K562 (cell line): Measurements from ENCODE around the gene GIPR. TPM values are rescaled to one million over a fixed set of nuclear protein-coding genes. Genes with fewer than 3 reads are reported as not detected.

Experiments used
- ATAC-seq: fragments of 200-7000 bp; cut with Tn5 transposase; 3 replicates; pipeline ENCODE4 v1.9.1; 2020; ENCODE audit warnings: moderate library complexity
- BruUV-seq: library from RNA; stranded (reverse); fragments of 400-500 nt; replicated peaks from 2 replicates; lab custom pipeline; 2021; lab: Mats Ljungman, UMichigan
- CTCF ChIA-PET: fragments of 300-600 bp; formaldehyde crosslinking; extraction: SDS; loops from one replicate; lab custom pipeline; 2021; ENCODE audit warnings: low intra/inter-chr PET ratio; lab: Yijun Ruan, JAX
- POLR2A ChIA-PET: fragments of 300-600, 350-650 bp; sonication (Branson Sonifier 250); formaldehyde crosslinking; extraction: SDS; loops from one replicate; lab custom pipeline; 2021; ENCODE audit warnings: antibody characterized with exemption, inconsistent platforms; lab: Yijun Ruan, JAX
- DNase-seq, 4 experiments: peaks; one replicate each; pipeline versions ENCODE4 v3.0.0 to v3.0.0-alpha.2; 2011 to 2018; ENCODE audit warnings: low spot score in 3 of 4, mixed read lengths in 3 of 4; ENCODE audit errors: extremely low read depth in 1 of 4
- FAIRE-seq: peaks from 2 replicates; lab custom pipeline; 2011; peaks lifted over from hg19 to GRCh38; lab: Jason Lieb, UNC
- H2AFZ ChIP-seq: 2 replicates; pipeline ENCODE4 v1.6.0; 2011; ENCODE audit warnings: low read depth, low read length, control low read depth, inconsistent platforms
- H3K27ac ChIP-seq: fragments of 200-600 bp; 3 replicates; pipeline ENCODE4 v1.8.0; 2011; ENCODE audit warnings: low read depth, mild to moderate bottlenecking, control low read depth, inconsistent platforms, low read length, moderate library complexity, mixed read lengths; ENCODE audit errors: extremely low read depth
- H3K27me3 ChIP-seq, 2 experiments: fragments of 300-600 bp in 1 of 2; 2 replicates in 1 of 2; 3 replicates in 1 of 2; pipeline versions ENCODE4 v1.6.0 to v1.8.0; 2011; ENCODE audit warnings: inconsistent platforms in 2 of 2, low read length in 2 of 2, mild to moderate bottlenecking in 1 of 2, mixed read lengths in 1 of 2, moderate library complexity in 1 of 2; ENCODE audit not compliant: control insufficient read depth in 2 of 2, insufficient read depth in 2 of 2
- H3K36me3 ChIP-seq: fragments of 300-600 bp; 3 replicates; pipeline ENCODE4 v1.8.0; 2011; ENCODE audit warnings: mild to moderate bottlenecking, low read length, inconsistent platforms; ENCODE audit not compliant: control insufficient read depth, insufficient read depth
- H3K4me1 ChIP-seq, 2 experiments: fragments of 200-600 bp in 1 of 2; replicated peaks in 1 of 2; 2 replicates in 1 of 2; 3 replicates in 1 of 2; pipeline versions ENCODE4 v1.5.1 to v1.8.0; 2011; ENCODE audit warnings: inconsistent platforms in 2 of 2, low read length in 2 of 2, mild to moderate bottlenecking in 1 of 2, mixed read lengths in 1 of 2, moderate library complexity in 1 of 2; ENCODE audit not compliant: control insufficient read depth in 2 of 2, insufficient read depth in 2 of 2
- H3K4me2 ChIP-seq: 2 replicates; pipeline ENCODE4 v1.6.1; 2011; ENCODE audit warnings: low read length, control low read depth, inconsistent platforms, mixed read lengths; ENCODE audit not compliant: insufficient read depth
- H3K4me3 ChIP-seq: fragments of 200-600 bp; sonication (generic), shearing (Covaris generic); 2 replicates; pipeline ENCODE4 v1.5.1; 2016; ENCODE audit warnings: control low read depth, inconsistent platforms
- H3K79me2 ChIP-seq: fragments of 200-600 bp; 3 replicates; pipeline ENCODE4 v1.8.0; 2011; ENCODE audit warnings: low read length, inconsistent platforms; ENCODE audit not compliant: control insufficient read depth, insufficient read depth
- H3K9ac ChIP-seq, 2 experiments: 2 replicates each; pipeline versions ENCODE4 v1.6.0 to v1.6.1; 2011; ENCODE audit warnings: low read depth in 2 of 2, low read length in 2 of 2, control low read depth in 1 of 2, inconsistent platforms in 1 of 2, mild to moderate bottlenecking in 1 of 2, mixed read lengths in 1 of 2; ENCODE audit not compliant: insufficient read depth in 1 of 2
- H3K9me1 ChIP-seq: one replicate; pipeline ENCODE4 v1.6.0; 2011; ENCODE audit warnings: inconsistent platforms, mild to moderate bottlenecking, low read length, moderate library complexity; ENCODE audit not compliant: control insufficient read depth, insufficient read depth
- H3K9me3 ChIP-seq: replicated peaks from 2 replicates; pipeline ENCODE4 v1.5.1; 2011; ENCODE audit warnings: low read depth, low read length, inconsistent platforms; ENCODE audit not compliant: control insufficient read depth, insufficient read depth
- H4K20me1 ChIP-seq: replicated peaks from 2 replicates; pipeline ENCODE4 v1.6.1; 2011; ENCODE audit warnings: low read length, inconsistent platforms, mixed read lengths; ENCODE audit not compliant: control insufficient read depth, insufficient read depth
- ATF1 ChIP-seq, 2 experiments: fragments of 450-650 bp in 1 of 2; IDR thresholded peaks; 2 replicates each; pipeline ENCODE4 v1.6.1; 2016; ENCODE audit warnings: missing compliant biosample characterization in 1 of 2, missing genetic modification characterization in 1 of 2
- CTCF ChIP-seq, 3 experiments: IDR thresholded peaks in 2 of 3; conservative IDR thresholded peaks in 1 of 3; 2 replicates each; pipeline ENCODE4 v1.5.1; 2011 to 2012; ENCODE audit warnings: low read length in 3 of 3, mild to moderate bottlenecking in 3 of 3, control low read depth in 2 of 3, improper control_type of control experiment in 1 of 3, inconsistent platforms in 1 of 3, low read depth in 1 of 3, mixed read lengths in 1 of 3, moderate library complexity in 1 of 3; ENCODE audit not compliant: insufficient read depth in 2 of 3
- DPF2 ChIP-seq: fragments of 450-650 bp; IDR thresholded peaks from 2 replicates; pipeline ENCODE4 v1.6.1; 2016
- FOS ChIP-seq: IDR thresholded peaks from 3 replicates; pipeline ENCODE4 v1.6.1; 2011; ENCODE audit not compliant: insufficient read length; ENCODE audit errors: extremely low read depth
- FOSL1 ChIP-seq: fragments of 200-800 bp; sonication (Bioruptor generic); conservative IDR thresholded peaks from 2 replicates; pipeline ENCODE4 v1.6.1; 2016; ENCODE audit warnings: missing genetic modification characterization, missing compliant biosample characterization
- JUN ChIP-seq, 2 experiments: sonication (generic) in 1 of 2; formaldehyde crosslinking in 1 of 2; IDR thresholded peaks; 2 replicates each; pipeline versions ENCODE4 v1.6.1 to v1.8.0; 2012 to 2022; ENCODE audit warnings: borderline replicate concordance in 2 of 2, mild to moderate bottlenecking in 2 of 2, improper control_type of control experiment in 1 of 2, low read depth in 1 of 2, low read length in 1 of 2, missing genetic modification reagents in 1 of 2
- MYC ChIP-seq, 2 experiments: fragments of 250-450 bp in 1 of 2; sonication (Bioruptor Pico) in 1 of 2; IDR thresholded peaks; 2 replicates each; pipeline versions ENCODE4 v1.5.1 to v1.6.1; 2012 to 2021; ENCODE audit warnings: low read depth in 2 of 2, borderline replicate concordance in 1 of 2, improper control_type of control experiment in 1 of 2, low read length in 1 of 2, mild to moderate bottlenecking in 1 of 2, moderate library complexity in 1 of 2
- NBN ChIP-seq: fragments of 450-650 bp; IDR thresholded peaks from 2 replicates; pipeline ENCODE4 v1.6.1; 2016; ENCODE audit warnings: low read depth, mild to moderate bottlenecking
- VEZF1 ChIP-seq: fragments of 200-800 bp; sonication (Bioruptor generic); IDR thresholded peaks from 2 replicates; pipeline ENCODE4 v1.6.1; 2017; ENCODE audit warnings: missing genetic modification characterization, missing compliant biosample characterization
- ZBTB33 ChIP-seq: sonication (generic); formaldehyde crosslinking; IDR thresholded peaks from 2 replicates; pipeline ENCODE4 v1.8.1; 2023; ENCODE audit warnings: mild to moderate bottlenecking, missing genetic modification reagents
- ZFP91 ChIP-seq: sonication (generic); formaldehyde crosslinking; IDR thresholded peaks from 2 replicates; pipeline ENCODE4 v1.8.0; 2022; ENCODE audit warnings: mild to moderate bottlenecking, missing genetic modification reagents
- WGBS: fragments of 100-300 bp; shearing (Covaris generic); methylation state at CpG from one replicate; pipeline ENCODE4 v1.1.6; 2016; ENCODE audit warnings: low coverage, mixed read lengths; ENCODE audit not compliant: insufficient coverage; ENCODE audit errors: missing lambda C conversion rate; 5-methylcytosine and 5-hydroxymethylcytosine counted together
- in situ Hi-C: fragments of 300-500 bp; cut with MboI; formaldehyde crosslinking; loops from 4 replicates; pipeline ENCODE4 v1.15.0; 2018; ENCODE audit warnings: inconsistent platforms, mixed read lengths
- intact Hi-C: fragments of 100-400 bp; cut with micrococcal nuclease; formaldehyde crosslinking; loops from 2 replicates; pipeline ENCODE4 v1.14.2; 2022
- polyA plus RNA-seq, 8 experiments: library from polyadenylated mRNA; depleted of rRNA in 4 of 8; stranded (reverse) in 5 of 8; unstranded in 3 of 8; fragments of >200 nt; fragmentation: Nextera tagmentation in 2 of 8; fragmentation: Illumina TruSeq in 1 of 8; extraction: Ambion mirVana in 2 of 8; extraction: Trizol in 1 of 8; gene quantifications; 2 replicates each; pipeline versions ENCODE4 v1.2.1 to v1.2.3, GENCODE V29; 2011 to 2014; ENCODE audit warnings: inconsistent platforms in 1 of 8, missing spikeins in 1 of 8
- total RNA-seq, 7 experiments: library from RNA; depleted of rRNA in 6 of 7; stranded (reverse); fragments of >200 nt in 6 of 7; fragmentation: Illumina TruSeq in 2 of 7; extraction: Trizol in 2 of 7; gene quantifications; 2 replicates each; pipeline versions ENCODE4 v1.2.1 to v1.2.3, GENCODE V29; 2011 to 2021; ENCODE audit warnings: low replicate concordance in 1 of 7

Gene GIPR
- total and polyA plus RNA-seq, 9 of the 15 experiments (the other 6 are each of a cell fraction or from before 2014, with no cell fraction given), result 2.2 to 26.8 (median 12.7) TPM

- H3K9ac ChIP-seq, result peak overlapping the region in 1 of 2 experiments; percentile 83; a peak in 2 of 4 replicates
- peak overlapping the region; percentile 46 for H3K4me2 ChIP-seq
- TF ChIP-seq VEZF1 (peak; percentile 56; the same call in 1 of the 2 replicates), FOSL1 (tag) (peak; percentile 83), CTCF (IDR thresholded peaks at IDR 0.05 in 2 of 3, conservative IDR thresholded peaks at IDR 0.05 in 1 of 3; ENCODE audit: insufficient read depth in 2 of 3, low read depth in 1 of 3, low read length in 3 of 3) (peak in 1 of 3 experiments; percentile 3; a peak in 1 of 6 replicates), FOS (peak; percentile 15), JUN (IDR thresholded peaks at IDR 0.05; ENCODE audit: borderline replicate concordance, low read depth, low read length) (peak; percentile 58), JUN (CRISPR knock-in tag; IDR thresholded peaks at IDR 0.05; ENCODE audit: borderline replicate concordance) (no peak), NBN (peak; percentile 95), ZFP91 (CRISPR knock-in tag) (0 out of 2 replicates have a peak, but pooled peaks have one; percentile 61), ATF1 (CRISPR knock-in tag; IDR thresholded peaks at IDR 0.05) (peak; percentile 80), ATF1 (tag; IDR thresholded peaks at IDR 0.05) (peak; percentile 98), MYC (IDR thresholded peaks at IDR 0.05; ENCODE audit: low read depth, low read length) (0 out of 2 replicates have a peak, but pooled peaks have one; percentile 13), MYC (CRISPR knock-in tag; IDR thresholded peaks at IDR 0.05; ENCODE audit: borderline replicate concordance, low read depth) (no peak), DPF2 (peak; percentile 76), ZBTB33 (CRISPR knock-in tag) (peak; percentile 86)
Measured at GRCh38 chr19:45632468-45633196, 35.4 kb upstream of the GIPR start.

More at GRCh38 chr19:45632468-45633196, 35.4 kb upstream of the GIPR start:
- ChIA-PET CTCF (no interaction called here), POLR2A (interaction anchor here (0.6 to 4.1 kb wide), 3 partner anchors 9 to 16 kb away, joined by 3 to 19 read pairs (median 8); no protein-coding TSS in a partner anchor)
- H3K9me3 ChIP-seq, result no peaks in the 10 kb centered on the region
- WGBS, result 13% methylated on average over 17 of the region's 27 CpGs
- H3K4me3 ChIP-seq, result no peak overlapping the region
- no peaks in the 10 kb centered on the region; a peak in 1 of 5 replicates for H3K27me3 ChIP-seq
- BruUV-seq, result no TSS peak
- DNase-seq (peak; percentile 89 to 98 (median 98)), FAIRE-seq (peak; percentile 88), ATAC-seq (peak; percentile 97)
- H3K27ac ChIP-seq, result 0 out of 3 replicates have a peak overlapping the region, but pooled peaks have one; percentile 36
- H3K36me3 ChIP-seq, result peaks cover 32% of the 10 kb centered on the region; the same call in 2 of the 3 replicates
- H3K79me2 ChIP-seq, result peaks cover 3% of the 10 kb centered on the region; the same call in 1 of the 3 replicates
- intact Hi-C loops, result no loop called here
- peaks cover 7 to 22% of the 10 kb centered on the region in 2 experiments for H3K4me1 ChIP-seq
- 0 out of 2 replicates have a peak overlapping the region, but pooled peaks have one; percentile 4 for H2AFZ ChIP-seq
- no peaks in the 10 kb centered on the region for H3K9me1 ChIP-seq
- no peaks in the 10 kb centered on the region; the same call in 1 of the 2 replicates for H4K20me1 ChIP-seq
- in situ Hi-C loops, result no loop called here
